A549 (cell line): Measurements from ENCODE around the gene CDH5. TPM values are rescaled to one million over a fixed set of nuclear protein-coding genes. Genes with fewer than 3 reads are reported as not detected.

Experiments
- ATAC-seq, 2 experiments: fragments of 200-7000 bp in 1 of 2; fragments of >200 bp in 1 of 2; cut with Nextera tagmentation in 1 of 2; cut with Tn5 transposase in 1 of 2; 3 replicates each; pipeline versions ENCODE4 v1.8.0 to v1.9.1; 2018 to 2020; ENCODE audit warnings: mild to moderate bottlenecking in 1 of 2, moderate library complexity in 1 of 2
- CTCF ChIA-PET: fragments of 300-600 bp; sonication (Branson Sonifier 250); formaldehyde crosslinking; extraction: SDS; loops from one replicate; lab custom pipeline; 2021; ENCODE audit warnings: antibody characterized with exemption, inconsistent platforms; lab: Yijun Ruan, JAX
- POLR2A ChIA-PET: fragments of 350-600 bp; formaldehyde crosslinking; extraction: SDS; loops from one replicate; lab custom pipeline; 2021; ENCODE audit warnings: antibody characterized with exemption, inconsistent platforms; lab: Yijun Ruan, JAX
- DNase-seq, 2 experiments: peaks; one replicate each; pipeline versions ENCODE4 v3.0.0 to v3.0.0-alpha.2; 2011 to 2016; ENCODE audit warnings: low read depth in 1 of 2, low spot score in 1 of 2
- FAIRE-seq: peaks from 2 replicates; lab custom pipeline; 2011; peaks lifted over from hg19 to GRCh38; lab: Jason Lieb, UNC
- H3K27ac ChIP-seq, 2 experiments: fragments of >200 bp; sonication (Bioruptor Twin); formaldehyde crosslinking; 3 replicates each; pipeline ENCODE4 v1.5.1; 2016 to 2017
- H3K4me1 ChIP-seq: fragments of >200 bp; sonication (Bioruptor Twin); formaldehyde crosslinking; 3 replicates; pipeline ENCODE4 v1.6.1; 2016
- H3K4me2 ChIP-seq: fragments of >200 bp; sonication (Bioruptor Twin); formaldehyde crosslinking; 3 replicates; pipeline ENCODE4 v1.6.1; 2016
- H3K4me3 ChIP-seq: fragments of >200 bp; sonication (Bioruptor Twin); formaldehyde crosslinking; 3 replicates; pipeline ENCODE4 v1.5.1; 2016
- H3K9me3 ChIP-seq: fragments of >200 bp; sonication (Bioruptor Twin); formaldehyde crosslinking; 3 replicates; pipeline ENCODE4 v1.6.1; 2016
- CBX8 ChIP-seq: fragments of 200-600 bp; sonication (generic); IDR thresholded peaks from 2 replicates; pipeline ENCODE4 v1.6.1; 2016
- CHD2 ChIP-seq: fragments of 150-350 bp; IDR thresholded peaks from 2 replicates; pipeline ENCODE4 v1.6.1; 2014; ENCODE audit warnings: low read length; ENCODE audit not compliant: partially characterized antibody
- E2F6 ChIP-seq: IDR thresholded peaks from 2 replicates; pipeline ENCODE4 v1.6.1; 2012; ENCODE audit warnings: low read depth, borderline replicate concordance
- ELK1 ChIP-seq: fragments of 150-350 bp; IDR thresholded peaks from 2 replicates; pipeline ENCODE4 v1.6.1; 2014; ENCODE audit warnings: low read depth, mild to moderate bottlenecking, low read length
- EP300 ChIP-seq, 2 experiments: fragments of >200 bp; sonication (Bioruptor Twin); formaldehyde crosslinking; IDR thresholded peaks; 2 replicates in 1 of 2; 3 replicates in 1 of 2; pipeline ENCODE4 v1.6.1; 2016 to 2017
- FOSB ChIP-seq: fragments of 250-450 bp; sonication (Bioruptor Pico); IDR thresholded peaks from 2 replicates; pipeline ENCODE4 v1.5.0; 2020; ENCODE audit warnings: mild to moderate bottlenecking, moderate library complexity
- GATA3 ChIP-seq: IDR thresholded peaks from 2 replicates; pipeline ENCODE4 v1.6.1; 2012; ENCODE audit warnings: borderline replicate concordance
- HDAC2 ChIP-seq: fragments of 200-600 bp; sonication (generic); IDR thresholded peaks from 2 replicates; pipeline ENCODE4 v1.6.1; 2016
- HEYL ChIP-seq: fragments of 250-450 bp; sonication (Bioruptor Pico); IDR thresholded peaks from 2 replicates; pipeline ENCODE4 v1.8.0; 2021; ENCODE audit warnings: mild to moderate bottlenecking, moderate library complexity
- HOXA7 ChIP-seq: fragments of 250-450 bp; sonication (Bioruptor Pico); IDR thresholded peaks from 2 replicates; pipeline ENCODE4 v1.5.0; 2020; ENCODE audit warnings: mild to moderate bottlenecking, moderate library complexity
- HOXB13 ChIP-seq: fragments of 250-450 bp; sonication (Bioruptor Pico); IDR thresholded peaks from 2 replicates; pipeline ENCODE4 v1.5.0; 2020; ENCODE audit warnings: low read depth, mild to moderate bottlenecking, moderate library complexity
- KDM1A ChIP-seq: fragments of 200-600 bp; sonication (generic); IDR thresholded peaks from 2 replicates; pipeline ENCODE4 v1.6.1; 2016; ENCODE audit warnings: low read depth, mild to moderate bottlenecking
- NPAS2 ChIP-seq: fragments of 250-450 bp; sonication (Bioruptor Pico); IDR thresholded peaks from 2 replicates; pipeline ENCODE4 v1.8.0; 2022; ENCODE audit warnings: mild to moderate bottlenecking, moderate library complexity, borderline replicate concordance
- PBX3 ChIP-seq: IDR thresholded peaks from 2 replicates; pipeline ENCODE4 v1.6.1; 2012
- RARB ChIP-seq: fragments of 250-450 bp; sonication (Bioruptor Pico); IDR thresholded peaks from 2 replicates; pipeline ENCODE4 v1.8.0; 2021; ENCODE audit warnings: mild to moderate bottlenecking, moderate library complexity
- REST ChIP-seq: fragments of 200-600 bp; sonication (generic); IDR thresholded peaks from 2 replicates; pipeline ENCODE4 v1.6.1; 2016; ENCODE audit warnings: antibody characterized with exemption, mild to moderate bottlenecking, moderate library complexity
- RFX5 ChIP-seq: fragments of 450-650 bp; IDR thresholded peaks from 2 replicates; pipeline ENCODE4 v1.7.1; 2014; ENCODE audit warnings: antibody characterized with exemption, mild to moderate bottlenecking, moderate library complexity
- TFCP2L1 ChIP-seq: fragments of 250-450 bp; sonication (Bioruptor Pico); IDR thresholded peaks from 2 replicates; pipeline ENCODE4 v1.5.0; 2021; ENCODE audit warnings: mild to moderate bottlenecking
- TP53 ChIP-seq: fragments of 250-450 bp; sonication (Bioruptor Pico); IDR thresholded peaks from 2 replicates; pipeline ENCODE4 v1.5.0; 2021; ENCODE audit warnings: mild to moderate bottlenecking, moderate library complexity
- ZFP36 ChIP-seq: fragments of 450-650 bp; IDR thresholded peaks from 2 replicates; pipeline ENCODE4 v1.6.1; 2014; ENCODE audit warnings: borderline replicate concordance; ENCODE audit not compliant: partially characterized antibody
- ZSCAN20 ChIP-seq: fragments of 250-450 bp; sonication (Bioruptor Pico); IDR thresholded peaks from 2 replicates; pipeline ENCODE4 v1.8.0; 2022; ENCODE audit warnings: mild to moderate bottlenecking, moderate library complexity
- WGBS: methylation state at CpG from one replicate; pipeline ENCODE4 v1.1.6; 2017; ENCODE audit errors: missing lambda C conversion rate; 5-methylcytosine and 5-hydroxymethylcytosine counted together
- polyA plus RNA-seq, 4 experiments: library from polyadenylated mRNA; depleted of rRNA in 3 of 4; stranded (reverse); fragments of >200 nt; fragmentation: RNase III in 1 of 4; extraction: RNeasy Plus Mini Kit Qiagen cat#74134 plus additional on column Dnase treatment in 1 of 4; gene quantifications; 2 replicates in 3 of 4; 3 replicates in 1 of 4; pipeline ENCODE4 v1.2.3, GENCODE V29; 2011 to 2017
- TF ChIP-seq, protein P1 (sequence below): fragments of 250-450 bp; sonication (Bioruptor Pico); IDR thresholded peaks from 2 replicates; pipeline ENCODE4 v1.5.0; 2021; ENCODE audit warnings: mild to moderate bottlenecking, moderate library complexity, borderline replicate concordance

The CDH5 gene
- polyA plus RNA-seq, 2 of the 4 experiments (the other 2 are of a cell fraction): 0.01 TPM; not detected in 1

- no peak for TF ChIP-seq TFCP2L1 (CRISPR knock-in tag)
Observed at GRCh38 chr16:66421891-66422290, 55.4 kb downstream of the CDH5 start (continued).

- TF ChIP-seq HOXB13 (CRISPR knock-in tag) (no peak), TP53 (CRISPR knock-in tag) (no peak), RARB (CRISPR knock-in tag) (no peak), RFX5 (no peak), HDAC2 (no peak), GATA3 (no peak), HEYL (no peak), ELK1 (no peak), EP300 (IDR thresholded peaks at IDR 0.05) (no peak), HOXA7 (CRISPR knock-in tag) (no peak), KDM1A (no peak), ZFP36 (no peak), CBX8 (no peak), FOSB (CRISPR knock-in tag) (no peak), NPAS2 (CRISPR knock-in tag) (no peak)
- TF ChIP-seq, protein P1, sequence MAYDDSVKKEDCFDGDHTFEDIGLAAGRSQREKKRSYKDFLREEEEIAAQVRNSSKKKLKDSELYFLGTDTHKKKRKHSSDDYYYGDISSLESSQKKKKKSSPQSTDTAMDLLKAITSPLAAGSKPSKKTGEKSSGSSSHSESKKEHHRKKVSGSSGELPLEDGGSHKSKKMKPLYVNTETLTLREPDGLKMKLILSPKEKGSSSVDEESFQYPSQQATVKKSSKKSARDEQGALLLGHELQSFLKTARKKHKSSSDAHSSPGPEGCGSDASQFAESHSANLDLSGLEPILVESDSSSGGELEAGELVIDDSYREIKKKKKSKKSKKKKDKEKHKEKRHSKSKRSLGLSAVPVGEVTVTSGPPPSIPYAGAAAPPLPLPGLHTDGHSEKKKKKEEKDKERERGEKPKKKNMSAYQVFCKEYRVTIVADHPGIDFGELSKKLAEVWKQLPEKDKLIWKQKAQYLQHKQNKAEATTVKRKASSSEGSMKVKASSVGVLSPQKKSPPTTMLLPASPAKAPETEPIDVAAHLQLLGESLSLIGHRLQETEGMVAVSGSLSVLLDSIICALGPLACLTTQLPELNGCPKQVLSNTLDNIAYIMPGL: no peak
- H3K4me3 ChIP-seq: no peak overlapping the region
- no peaks in the 10 kb centered on the region for H3K9me3 ChIP-seq
- FAIRE-seq (no peak), ATAC-seq (no peak), DNase-seq (no peak)
- H3K4me1 ChIP-seq: peaks cover 6% of the 10 kb centered on the region
- 67% methylated on average over 2 of the region's 2 CpGs for WGBS
- ChIA-PET POLR2A (no interaction called here), CTCF (interaction anchor here (0.6 to 1.3 kb wide), 4 partner anchors 12 to 125 kb away, joined by 3 to 4 read pairs (median 3); no protein-coding TSS in a partner anchor)
- no peak overlapping the region for H3K27ac ChIP-seq
- no peak overlapping the region for H3K4me2 ChIP-seq
Observed at GRCh38 chr16:66422366-66422765, 55.9 kb downstream of the CDH5 start.

- Histone ChIP-seq H3K4me2 (no peak overlapping the region), H3K27ac (no peak overlapping the region), H3K4me1 (peaks cover 6% of the 10 kb centered on the region), H3K4me3 (no peak overlapping the region), H3K9me3 (no peaks in the 10 kb centered on the region)
- WGBS: 92% methylated on average over 1 of the region's 1 CpG
- FAIRE-seq (no peak), ATAC-seq (no peak), DNase-seq (no peak)
- TF ChIP-seq PBX3 (no peak), CHD2 (no peak)
- ChIA-PET POLR2A (no interaction called here), CTCF (interaction anchor here (0.6 to 1.3 kb wide), 3 partner anchors 11 to 124 kb away, joined by 3 read pairs; no protein-coding TSS in a partner anchor)
Observed at GRCh38 chr16:66423177-66423576, 56.7 kb downstream of the CDH5 start.

DNA sequence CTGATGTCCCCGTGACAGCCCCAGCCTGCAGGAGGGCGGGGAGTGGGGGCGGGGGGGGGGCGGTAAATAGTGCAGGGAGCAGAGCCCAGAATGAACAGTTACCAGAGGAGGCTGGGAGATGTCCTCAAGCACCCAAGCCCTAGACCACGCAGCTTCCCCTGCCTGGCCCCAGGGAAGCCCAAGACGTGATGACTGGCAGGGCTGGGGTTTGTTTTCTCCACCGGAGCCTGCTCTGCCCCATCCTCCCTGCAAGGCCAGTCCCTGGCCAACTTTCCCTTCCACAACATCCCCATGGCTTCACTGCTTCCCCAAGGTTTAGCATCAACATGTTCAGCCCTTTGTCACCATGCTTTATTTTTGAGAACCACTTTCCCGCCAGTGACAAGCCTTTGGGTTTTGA is 59.2 kb downstream of the CDH5 start:
- H3K4me2 ChIP-seq: no peak overlapping the region
- POLR2A ChIA-PET: interaction anchor here (0.6 kb wide), 1 partner anchor 46 kb away, joined by 3 read pairs; no protein-coding TSS in a partner anchor
- no peak overlapping the region for H3K4me3 ChIP-seq
- WGBS: 93% methylated on average over 3 of the region's 8 CpGs
- peaks cover 6% of the 10 kb centered on the region for H3K4me1 ChIP-seq
- CTCF ChIA-PET: interaction anchor here (1.1 to 1.7 kb wide), 4 partner anchors 11 to 82 kb away, joined by 3 to 7 read pairs (median 4); no protein-coding TSS in a partner anchor
- DNase-seq (no peak), ATAC-seq (no peak), FAIRE-seq (no peak)
- no peak overlapping the region for H3K27ac ChIP-seq
- no peaks in the 10 kb centered on the region for H3K9me3 ChIP-seq
- TF ChIP-seq HDAC2: no peak
- TF ChIP-seq, protein P1: no peak
- TF ChIP-seq REST: no peak
- TF ChIP-seq CHD2: no peak
- TF ChIP-seq E2F6: no peak
- no peak for TF ChIP-seq ZSCAN20
